Measurements from ENCODE around the gene SLC10A7.

GRCh38 chr4:146500216-146500615 is 21.5 kb downstream of the SLC10A7 start:
- TF ChIP-seq CTCF (CRISPR knock-in tag; IDR thresholded peaks at IDR 0.05) = no peak
- TF ChIP-seq ZNF282 (IDR thresholded peaks at IDR 0.05; ENCODE audit: partially characterized antibody) = no peak
- TF ChIP-seq RAD21 (CRISPR knock-in tag; IDR thresholded peaks at IDR 0.05) = no peak
- no peak for TF ChIP-seq HMGXB3 (CRISPR knock-in tag; IDR thresholded peaks at IDR 0.05; ENCODE audit: borderline replicate concordance)
- no peak for TF ChIP-seq POLR2A (IDR thresholded peaks at IDR 0.05; ENCODE audit: insufficient read depth in 1 of 2, low read depth in 2 of 2, low read length in 2 of 2)
- no peak for TF ChIP-seq FLYWCH1 (CRISPR knock-in tag; IDR thresholded peaks at IDR 0.05)
- no peak for TF ChIP-seq REST (IDR thresholded peaks at IDR 0.05; ENCODE audit: borderline replicate concordance in 1 of 2, low read depth in 1 of 2, low read length in 2 of 2)

Measured in HepG2 (cell line).